Measurements from ENCODE around the gene TECPR2.
A peak's percentile ranks its signal among the peaks of the same experiment; 100 is the strongest.
"Not testable (repeated sequence)": the region's sequence is repeated elsewhere in the genome, so short reads cannot be mapped to it uniquely, and the experiment has no call there.

Gene TECPR2

GRCh38 chr14:102516531-102517391 is 154.0 kb downstream of the TECPR2 start:
- peak overlapping the region; percentile 53 for H3K27ac ChIP-seq (replicated peaks)
- no peak for TF ChIP-seq POLR2AphosphoS5 (IDR thresholded peaks at IDR 0.05; ENCODE audit: low read depth)
- peak; percentile 47 for TF ChIP-seq CTCF (IDR thresholded peaks at IDR 0.05; ENCODE audit: insufficient read depth, low read length)
- DNase-seq (ENCODE audit: low read depth in 1 of 2, low spot score in 1 of 2): peak in 1 of 2 experiments; percentile 29
- H3K27me3 ChIP-seq (ENCODE audit: insufficient read depth, poor library complexity, severe bottlenecking): no peaks in the 10 kb centered on the region
- peak overlapping the region; percentile 66 for H3K4me3 ChIP-seq (replicated peaks; ENCODE audit: insufficient read depth, low read length)

GRCh38 chr14:102517392-102518062 is 154.8 kb downstream of the TECPR2 start:
- Histone ChIP-seq H3K27ac (replicated peaks) (peak overlapping the region; percentile 53), H3K27me3 (ENCODE audit: insufficient read depth, poor library complexity, severe bottlenecking) (no peaks in the 10 kb centered on the region), H3K4me3 (replicated peaks; ENCODE audit: insufficient read depth, low read length) (peak overlapping the region; percentile 66)
- DNase-seq (ENCODE audit: low read depth in 1 of 2, low spot score in 1 of 2): peak; percentile 41 to 49
- TF ChIP-seq REST (IDR thresholded peaks at IDR 0.05; ENCODE audit: insufficient replicate concordance, low read depth) (no peak), GABPA (IDR thresholded peaks at IDR 0.05; ENCODE audit: low read depth) (no peak), CTCF (IDR thresholded peaks at IDR 0.05; ENCODE audit: insufficient read depth, low read length) (no peak), SPI1 (IDR thresholded peaks at IDR 0.05; ENCODE audit: borderline replicate concordance, low read depth) (peak; percentile 57; the same call in 1 of the 2 replicates), POLR2AphosphoS5 (IDR thresholded peaks at IDR 0.05; ENCODE audit: low read depth) (peak; percentile 50; the same call in 1 of the 2 replicates)

- no peak overlapping the region for H3K4me3 ChIP-seq (replicated peaks; ENCODE audit: insufficient read depth, low read length)
- H3K27me3 ChIP-seq (ENCODE audit: insufficient read depth, poor library complexity, severe bottlenecking): no peaks in the 10 kb centered on the region
- no peak overlapping the region for H3K27ac ChIP-seq (replicated peaks)
- no peak for DNase-seq (ENCODE audit: low read depth in 1 of 2, low spot score in 1 of 2)
- TF ChIP-seq CTCF (IDR thresholded peaks at IDR 0.05; ENCODE audit: insufficient read depth, low read length) (no peak), SPI1 (IDR thresholded peaks at IDR 0.05; ENCODE audit: borderline replicate concordance, low read depth) (no peak), POLR2AphosphoS5 (IDR thresholded peaks at IDR 0.05; ENCODE audit: low read depth) (no peak), REST (IDR thresholded peaks at IDR 0.05; ENCODE audit: insufficient replicate concordance, low read depth) (no peak), GABPA (IDR thresholded peaks at IDR 0.05; ENCODE audit: low read depth) (no peak)
These were observed 155.4 kb downstream of the TECPR2 start for GRCh38 chr14:102518063-102518648.

- H3K27ac ChIP-seq (replicated peaks); H3K4me3 ChIP-seq (replicated peaks; ENCODE audit: insufficient read depth, low read length); DNase-seq (ENCODE audit: low read depth in 1 of 2, low spot score in 1 of 2); H3K27me3 ChIP-seq (ENCODE audit: insufficient read depth, poor library complexity, severe bottlenecking): not testable (repeated sequence)
These were observed 157.0 kb downstream of the TECPR2 start for GRCh38 chr14:102519709-102520108.
